GM12875 (cell line): ENCODE results near the gene MMADHC.

ENCODE experiments used
- H3K4me3 ChIP-seq: one replicate; pipeline ENCODE4 v1.5.1; 2011; ENCODE audit warnings: low read depth, low read length, control low read depth
- TF ChIP-seq, protein P1 (sequence below): IDR thresholded peaks from 2 replicates; pipeline ENCODE4 v1.5.1; 2011; ENCODE audit warnings: low read depth, mild to moderate bottlenecking, control low read depth, inconsistent platforms, low read length, moderate library complexity, borderline replicate concordance; ENCODE audit not compliant: insufficient read depth

MMADHC gene

DNA sequence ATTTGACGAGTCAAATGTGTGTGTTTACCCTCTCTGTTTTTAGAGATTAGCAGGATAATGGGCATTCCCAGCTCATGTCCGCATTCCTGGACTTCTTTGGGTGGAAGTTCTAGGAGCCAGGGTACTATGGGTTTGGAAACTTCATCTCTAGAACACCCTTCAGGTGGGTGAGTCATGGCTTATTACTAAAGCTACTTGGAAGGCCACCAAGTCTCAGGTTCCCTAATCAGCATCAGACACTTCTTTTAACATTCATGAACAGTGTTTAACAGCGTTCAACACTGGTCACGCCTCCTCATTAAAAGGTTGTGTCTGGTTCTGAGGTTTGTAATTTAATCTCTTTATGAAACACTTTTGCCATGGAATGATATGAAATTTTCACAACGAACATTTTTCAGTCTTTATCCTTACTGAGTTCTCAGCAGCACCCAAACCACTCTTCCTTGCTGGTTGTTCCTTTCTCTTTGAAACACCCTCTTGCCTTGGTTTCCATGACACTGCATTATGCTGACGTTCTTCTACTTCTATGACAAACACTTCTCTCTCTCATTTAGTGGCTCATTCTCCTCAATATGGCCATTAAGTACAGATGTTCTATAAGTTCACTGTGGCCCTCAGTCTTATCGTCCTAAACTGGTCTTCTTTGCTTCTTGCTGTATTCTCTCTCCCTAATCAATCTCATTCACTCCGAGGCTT, 49.3 kb downstream of the MMADHC start:
- no peak overlapping the region for H3K4me3 ChIP-seq
- TF ChIP-seq, protein P1, sequence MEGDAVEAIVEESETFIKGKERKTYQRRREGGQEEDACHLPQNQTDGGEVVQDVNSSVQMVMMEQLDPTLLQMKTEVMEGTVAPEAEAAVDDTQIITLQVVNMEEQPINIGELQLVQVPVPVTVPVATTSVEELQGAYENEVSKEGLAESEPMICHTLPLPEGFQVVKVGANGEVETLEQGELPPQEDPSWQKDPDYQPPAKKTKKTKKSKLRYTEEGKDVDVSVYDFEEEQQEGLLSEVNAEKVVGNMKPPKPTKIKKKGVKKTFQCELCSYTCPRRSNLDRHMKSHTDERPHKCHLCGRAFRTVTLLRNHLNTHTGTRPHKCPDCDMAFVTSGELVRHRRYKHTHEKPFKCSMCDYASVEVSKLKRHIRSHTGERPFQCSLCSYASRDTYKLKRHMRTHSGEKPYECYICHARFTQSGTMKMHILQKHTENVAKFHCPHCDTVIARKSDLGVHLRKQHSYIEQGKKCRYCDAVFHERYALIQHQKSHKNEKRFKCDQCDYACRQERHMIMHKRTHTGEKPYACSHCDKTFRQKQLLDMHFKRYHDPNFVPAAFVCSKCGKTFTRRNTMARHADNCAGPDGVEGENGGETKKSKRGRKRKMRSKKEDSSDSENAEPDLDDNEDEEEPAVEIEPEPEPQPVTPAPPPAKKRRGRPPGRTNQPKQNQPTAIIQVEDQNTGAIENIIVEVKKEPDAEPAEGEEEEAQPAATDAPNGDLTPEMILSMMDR, result no peak

DNA sequence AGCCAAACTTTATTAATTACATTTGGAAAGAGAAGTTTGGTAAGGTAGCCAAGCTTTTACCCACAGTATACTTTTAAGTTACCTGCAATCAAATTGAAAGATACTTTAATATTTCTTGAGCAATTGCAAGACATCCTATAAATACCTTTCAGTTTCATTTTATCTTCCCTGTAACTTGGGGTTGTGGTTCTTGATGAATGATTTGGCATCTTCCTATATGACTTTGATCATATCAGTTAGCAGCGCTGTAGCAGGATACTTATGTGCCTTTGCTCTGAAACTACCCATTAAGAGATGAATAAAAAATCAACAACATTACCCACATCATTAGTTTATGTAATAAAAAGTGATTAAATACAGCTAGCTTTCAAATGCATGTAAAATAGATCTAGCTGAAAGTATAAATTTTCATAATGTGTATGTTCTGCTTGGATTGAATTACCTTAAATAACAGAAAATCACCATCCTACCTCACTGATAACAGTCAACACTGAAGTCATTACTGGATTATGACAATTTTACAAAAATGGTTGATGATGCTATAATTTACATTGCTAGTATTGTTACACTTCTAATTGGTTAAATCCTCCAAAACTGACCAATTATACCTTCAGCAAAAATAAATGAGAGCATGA, 50.4 kb downstream of the MMADHC start:
- TF ChIP-seq, protein P1, result no peak
- H3K4me3 ChIP-seq, result no peak overlapping the region

- no peak overlapping the region for H3K4me3 ChIP-seq
- TF ChIP-seq, protein P1, result no peak
These were observed 50.9 kb downstream of the MMADHC start for GRCh38 chr2:149536649-149537048.

GRCh38 chr2:149534674-149535073, 52.9 kb downstream of the MMADHC start:
- TF ChIP-seq, protein P1, result no peak
- no peak overlapping the region for H3K4me3 ChIP-seq

DNA sequence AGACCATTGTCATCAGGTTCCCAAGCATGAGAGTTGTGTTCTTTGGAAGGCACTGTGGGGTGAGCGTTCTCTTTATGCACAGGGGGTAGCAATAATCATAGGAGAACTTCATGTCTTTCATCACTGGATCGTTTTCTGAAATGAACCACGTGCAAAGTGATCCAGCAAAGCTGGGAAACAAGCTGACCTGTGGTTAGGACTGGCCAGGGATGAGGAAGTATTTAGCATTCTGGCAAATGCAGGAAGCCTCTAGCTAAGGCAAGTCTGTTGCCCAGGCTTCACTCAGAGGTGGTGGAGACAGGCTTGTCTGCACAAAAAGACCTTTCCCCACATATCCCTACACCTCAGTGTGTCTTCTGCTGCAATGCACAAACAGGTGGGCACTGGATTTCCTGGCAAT, 58.6 kb downstream of the MMADHC start:
- H3K4me3 ChIP-seq, result no peak overlapping the region
- TF ChIP-seq, protein P1, result no peak

- TF ChIP-seq, protein P1, result no peak
- H3K4me3 ChIP-seq, result no peak overlapping the region
These were observed 59.4 kb downstream of the MMADHC start for GRCh38 chr2:149527998-149528755.
